ENCODE measurements around the gene SGF29.
A peak's percentile ranks its signal among the peaks of the same experiment; 100 is the strongest.
"Not testable (repeated sequence)": the region's sequence is repeated elsewhere in the genome, so short reads cannot be mapped to it uniquely, and the experiment has no call there.

The SGF29 gene

GRCh38 chr16:28553776-28554633, at the start of gene SGF29:
Gene SGF29 (plus strand): TSS chr16:28553920. CDS start chr16:28581070, 27,150 bp downstream.
- DNase-seq (ENCODE audit: low read depth), result peak; percentile 84

GRCh38 chr16:28504707-28505404, 48.9 kb upstream of the SGF29 start:
- no peak for DNase-seq (ENCODE audit: low read depth)

GRCh38 chr16:28505489-28506137, 48.1 kb upstream of the SGF29 start:
- DNase-seq (ENCODE audit: low read depth), result no peak

DNA sequence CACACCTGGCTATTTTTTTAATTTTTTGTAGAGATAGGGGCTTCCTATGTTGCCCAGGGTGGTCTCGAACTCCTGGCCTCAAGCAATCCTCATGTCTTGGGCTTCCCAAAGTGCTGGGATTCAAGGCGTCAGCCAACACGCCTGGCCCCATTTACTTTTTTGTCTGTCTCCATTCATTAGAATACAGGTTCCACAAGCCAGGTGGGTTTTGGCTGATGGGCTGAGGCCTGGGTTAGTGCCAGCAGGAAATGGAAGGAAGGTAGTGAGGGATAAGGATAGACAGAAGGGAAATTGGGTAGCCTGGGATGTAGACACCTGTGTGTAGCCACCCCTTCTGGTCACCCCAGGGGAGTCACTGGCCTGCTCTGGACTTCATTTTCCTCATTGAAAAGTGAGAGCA, 42.7 kb upstream of the SGF29 start:
- no peak for DNase-seq (ENCODE audit: low read depth)

DNA sequence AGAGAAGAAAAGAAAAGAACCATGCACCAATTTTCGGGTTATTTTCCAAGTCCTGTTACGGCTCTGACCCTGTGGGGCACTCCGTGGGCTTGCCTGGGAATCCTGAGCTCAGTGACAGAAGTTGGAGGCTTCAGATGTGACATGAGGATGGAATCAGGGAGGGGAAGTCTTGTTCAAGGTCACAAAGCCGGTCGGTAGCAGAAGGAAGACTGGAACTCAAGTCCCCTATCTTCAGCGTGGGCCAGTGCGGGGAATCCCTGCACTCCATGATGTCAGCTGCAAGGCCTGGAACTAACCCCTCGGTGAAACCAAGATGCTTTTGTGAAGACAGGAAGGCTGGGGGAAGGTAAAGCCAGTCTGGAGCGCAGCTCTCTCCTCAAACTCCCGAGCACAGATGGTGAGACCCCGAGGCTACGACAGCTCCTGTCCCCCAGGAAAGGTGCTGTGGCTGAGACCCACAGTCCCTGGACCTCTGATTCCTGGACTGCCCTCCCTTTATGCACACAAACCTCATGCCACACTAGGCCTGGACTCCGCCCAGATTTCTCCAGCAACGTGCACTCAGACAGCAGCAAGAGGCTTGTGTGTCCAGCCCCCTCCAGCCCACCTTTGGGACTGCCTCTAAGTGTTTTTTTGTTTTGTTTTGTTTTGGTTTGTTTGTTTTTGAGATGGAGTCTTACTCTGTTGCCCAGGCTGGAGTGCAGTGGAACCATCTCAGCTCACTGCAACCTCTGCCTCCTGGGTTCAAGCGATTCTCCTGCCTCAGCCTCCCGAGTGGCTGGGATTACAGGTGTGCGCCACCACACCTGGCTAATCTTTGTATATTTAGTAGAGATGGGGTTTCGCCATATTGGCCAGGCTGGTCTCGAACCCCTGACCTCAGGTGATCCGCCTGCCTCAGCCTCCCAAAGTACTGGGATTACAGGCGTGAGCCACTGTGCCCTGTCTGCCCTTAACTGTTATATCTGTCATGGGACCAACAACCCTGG, 41.6 kb upstream of the SGF29 start:
- DNase-seq (ENCODE audit: low read depth), result no peak

DNA sequence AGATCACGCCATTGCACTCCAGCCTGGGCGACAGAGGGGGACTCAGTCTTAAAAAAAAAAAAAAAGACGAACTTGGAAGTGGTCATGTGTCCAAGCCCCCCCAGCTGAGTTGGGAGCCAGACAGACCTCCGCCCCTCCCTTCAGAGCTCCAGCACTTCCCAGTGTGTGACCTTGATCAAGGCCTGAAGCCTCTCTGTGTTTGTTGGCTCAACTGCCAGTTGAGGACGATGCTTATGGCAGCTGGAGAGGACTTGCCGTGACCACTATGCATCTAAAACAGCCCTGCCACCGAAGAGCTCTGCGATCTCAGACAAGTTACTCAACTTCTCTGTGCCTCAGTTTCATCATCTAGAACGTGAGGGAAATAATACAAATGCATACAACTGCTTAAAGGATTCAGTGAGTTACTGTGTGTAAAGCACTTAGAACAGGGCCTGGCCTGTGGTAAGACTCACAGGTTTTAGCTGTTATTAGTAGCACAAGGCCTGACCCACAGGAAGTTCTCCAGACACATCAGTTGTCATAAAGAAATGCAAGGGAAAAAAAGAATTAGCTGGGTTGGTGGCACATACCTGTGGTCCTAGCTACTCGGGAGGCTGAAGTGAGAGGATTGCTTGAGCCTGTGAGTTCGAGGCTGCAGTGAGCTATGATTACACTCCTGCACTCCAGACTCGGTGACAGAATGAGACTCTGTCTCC, 40.1 kb upstream of the SGF29 start:
- DNase-seq (ENCODE audit: low read depth), result no peak

- DNase-seq (ENCODE audit: low read depth), result no peak
These were observed 39.5 kb upstream of the SGF29 start for GRCh38 chr16:28514246-28514645.

GRCh38 chr16:28520672-28521071, 33.0 kb upstream of the SGF29 start:
- no peak for DNase-seq (ENCODE audit: low read depth)

- no peak for DNase-seq (ENCODE audit: low read depth)
These were observed 32.3 kb upstream of the SGF29 start for GRCh38 chr16:28521436-28521835.

GRCh38 chr16:28522792-28523191, 30.9 kb upstream of the SGF29 start:
- DNase-seq (ENCODE audit: low read depth), result no peak

GRCh38 chr16:28524681-28525171, 29.0 kb upstream of the SGF29 start:
- DNase-seq (ENCODE audit: low read depth), result no peak

DNA sequence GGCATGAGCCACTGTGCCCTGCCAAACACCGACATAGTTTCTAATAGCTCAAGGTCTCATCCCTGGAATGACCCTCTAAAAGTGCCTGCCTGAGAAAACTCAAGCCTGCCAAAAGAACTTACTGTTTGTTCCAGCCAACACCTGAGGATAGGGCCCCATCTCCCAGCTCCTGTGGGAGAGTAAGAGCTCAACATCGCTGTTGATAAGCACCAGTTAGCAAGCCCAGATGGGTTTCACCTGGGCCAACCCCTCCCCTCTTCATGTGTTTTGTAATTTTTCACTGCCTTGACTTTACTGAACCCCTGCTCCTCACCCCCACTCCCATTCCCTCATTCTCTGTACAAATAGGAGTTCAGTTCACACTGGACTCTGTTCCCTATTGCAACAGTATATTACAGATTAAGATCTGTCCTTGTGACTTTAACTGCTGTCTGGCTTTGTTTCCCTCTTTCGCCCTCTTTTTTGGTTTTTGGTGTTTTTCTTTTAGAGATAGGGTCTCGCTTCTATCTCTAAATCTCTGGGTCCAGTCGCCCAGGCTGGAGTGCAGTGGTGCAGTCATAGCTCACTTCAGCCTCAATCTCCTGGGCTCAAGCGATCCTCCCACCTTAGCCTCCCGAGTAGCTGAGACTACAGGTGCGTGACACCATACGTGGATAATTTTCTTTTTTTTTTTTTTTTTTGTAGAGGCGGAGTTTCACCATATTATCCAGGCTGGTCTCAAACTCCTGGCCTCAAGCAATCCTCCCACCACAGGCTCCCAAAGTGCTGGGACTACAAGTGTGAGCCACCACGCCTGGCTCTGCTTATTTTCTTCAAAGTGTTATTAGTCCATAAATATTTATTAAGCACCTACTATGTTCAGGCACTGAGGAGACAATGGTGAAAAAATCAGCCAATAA, 27.3 kb upstream of the SGF29 start:
- no peak for DNase-seq (ENCODE audit: low read depth)

- not testable (repeated sequence) for DNase-seq (ENCODE audit: low read depth)
These were observed 26.5 kb upstream of the SGF29 start for GRCh38 chr16:28527100-28527785.

- no peak for DNase-seq (ENCODE audit: low read depth)
These were observed 25.7 kb upstream of the SGF29 start for GRCh38 chr16:28527985-28528384.

DNA sequence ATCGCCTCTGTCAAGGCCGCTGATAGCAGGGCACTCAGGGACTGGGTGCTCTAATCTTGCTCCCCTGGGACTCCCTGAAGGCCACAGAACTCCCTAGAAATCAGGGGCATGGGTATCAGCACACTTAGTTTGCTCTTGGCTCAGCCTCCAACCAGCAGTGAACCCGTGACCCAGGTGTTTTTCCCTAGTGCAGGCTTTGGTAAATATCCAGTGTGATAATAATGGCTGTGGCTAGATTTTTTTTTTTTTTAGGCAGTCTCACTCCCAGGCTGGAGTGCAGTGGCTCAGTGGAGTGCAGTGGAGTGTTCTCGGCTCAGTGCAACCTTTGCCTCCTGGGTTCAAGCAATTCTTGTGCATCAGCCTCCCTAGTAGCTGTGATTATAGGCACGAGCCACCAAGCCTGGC, 25.3 kb upstream of the SGF29 start:
- DNase-seq (ENCODE audit: low read depth), result no peak

GRCh38 chr16:28529124-28529523, 24.6 kb upstream of the SGF29 start:
- DNase-seq (ENCODE audit: low read depth), result no peak

GRCh38 chr16:28531777-28532744, 21.7 kb upstream of the SGF29 start:
- DNase-seq (ENCODE audit: low read depth), result no peak

Data from stimulated activated CD8-positive, alpha-beta memory T cell treated with anti-CD3 and anti-CD28 coated beads, Interleukin-7, amount 100 ng/mL, for 24 hours (primary cell).